SKM-1 treated with dmso at 0.1 percent for 144 hours (cell line): ENCODE results near the gene EPS8.

Source experiments
- DNase-seq: peaks from one replicate; lab custom pipeline; 2025; ENCODE audit not compliant: unreplicated experiment; lab: John Stamatoyannopoulos, UW

EPS8 gene

GRCh38 chr12:15721316-15722115, 67.7 kb downstream of the EPS8 start:
- no peak for DNase-seq

DNA sequence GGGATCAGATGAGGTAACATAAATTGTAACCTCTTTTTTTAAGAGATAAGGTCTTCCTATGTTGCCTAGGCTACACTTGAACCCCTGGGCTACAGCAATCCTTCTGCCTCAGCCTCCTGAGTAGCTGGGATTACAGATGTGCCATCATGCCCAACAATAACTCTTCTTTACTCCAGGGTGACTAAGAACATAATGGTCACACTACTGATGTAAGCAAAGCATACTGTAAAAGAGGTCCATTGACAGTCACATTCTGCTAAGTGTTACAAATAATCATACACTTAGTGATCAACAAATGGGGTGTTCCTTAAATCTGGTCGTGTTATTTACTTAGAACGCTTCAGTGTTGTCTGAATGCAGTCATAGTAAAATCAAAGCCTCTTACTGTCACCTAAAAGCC, 68.9 kb downstream of the EPS8 start:
- no peak for DNase-seq

- no peak for DNase-seq
These were observed 70.0 kb downstream of the EPS8 start for GRCh38 chr12:15719230-15719629.

- no peak for DNase-seq
These were observed 71.1 kb downstream of the EPS8 start for GRCh38 chr12:15717940-15718567.

- no peak for DNase-seq
These were observed 72.6 kb downstream of the EPS8 start for GRCh38 chr12:15716581-15716980.

GRCh38 chr12:15714256-15714655, 74.9 kb downstream of the EPS8 start:
- DNase-seq, result no peak

DNA sequence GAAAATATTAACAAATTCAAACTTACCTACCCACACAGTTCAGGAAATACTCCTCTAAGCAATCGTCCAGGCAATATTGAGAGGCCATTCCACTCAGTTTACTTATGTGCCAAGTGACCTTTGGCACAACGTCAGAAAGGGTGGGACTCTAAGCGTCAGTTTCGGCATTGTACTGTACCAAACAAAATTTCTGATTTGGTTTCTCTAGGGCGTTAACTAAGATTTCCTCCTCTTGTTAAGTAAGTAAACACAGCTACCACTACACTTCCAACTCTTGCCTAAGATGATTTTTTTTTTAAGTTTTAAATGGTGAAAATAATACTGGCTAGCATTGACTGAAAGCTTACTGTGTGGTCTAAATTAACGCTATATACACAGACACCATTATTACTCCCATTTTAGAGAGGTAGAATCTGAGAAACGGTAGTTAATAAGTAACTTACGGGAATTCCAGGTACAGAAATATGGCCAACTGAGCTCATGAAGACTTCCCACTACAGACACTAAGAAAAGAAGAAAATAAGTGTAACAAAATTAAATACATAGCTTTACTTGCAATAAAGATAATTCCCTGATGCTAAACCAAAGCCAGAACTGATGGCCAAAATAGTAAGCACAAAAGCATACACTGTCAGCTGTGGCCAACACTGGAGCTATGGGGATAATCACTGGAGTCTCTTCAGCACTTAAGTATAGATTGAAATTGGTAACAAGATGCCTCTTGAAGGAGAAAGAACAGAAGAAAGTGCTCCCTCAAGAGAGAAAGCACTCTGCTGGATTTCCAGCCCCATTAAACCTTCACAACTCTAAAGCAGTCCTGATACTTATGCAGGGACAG, 76.1 kb downstream of the EPS8 start:
- no peak for DNase-seq

GRCh38 chr12:15712160-15712559, 77.0 kb downstream of the EPS8 start:
- no peak for DNase-seq

DNA sequence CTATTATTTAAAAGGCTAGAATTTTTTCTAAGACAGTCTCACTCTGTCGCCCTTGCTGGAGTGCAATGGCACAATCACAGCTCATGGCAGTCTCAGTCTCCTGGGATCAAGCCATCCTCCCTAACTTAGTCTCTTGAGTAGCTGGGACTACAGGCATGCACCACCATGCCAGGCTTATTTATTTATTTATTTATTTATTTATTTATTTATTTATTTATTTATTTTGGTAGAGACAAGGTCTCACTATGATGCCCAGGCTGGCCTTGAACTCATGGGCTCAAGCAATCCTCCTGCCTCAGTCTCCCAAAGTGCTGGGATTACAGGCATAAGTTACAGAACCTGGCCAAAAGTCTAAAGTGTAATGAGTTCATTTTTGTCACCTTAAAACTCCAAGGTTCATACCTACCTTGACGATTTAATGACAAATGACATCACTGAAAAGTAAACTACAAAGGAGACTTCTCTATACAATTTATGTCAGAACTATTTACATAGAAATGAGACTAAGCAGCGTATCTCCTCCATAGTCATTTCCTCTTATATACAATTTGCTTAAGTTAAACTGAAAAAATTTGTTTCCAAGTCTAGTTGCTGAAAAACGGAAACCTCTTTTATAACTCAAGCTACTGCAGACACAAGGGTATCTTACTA, 78.2 kb downstream of the EPS8 start:
- DNase-seq, result no peak

DNA sequence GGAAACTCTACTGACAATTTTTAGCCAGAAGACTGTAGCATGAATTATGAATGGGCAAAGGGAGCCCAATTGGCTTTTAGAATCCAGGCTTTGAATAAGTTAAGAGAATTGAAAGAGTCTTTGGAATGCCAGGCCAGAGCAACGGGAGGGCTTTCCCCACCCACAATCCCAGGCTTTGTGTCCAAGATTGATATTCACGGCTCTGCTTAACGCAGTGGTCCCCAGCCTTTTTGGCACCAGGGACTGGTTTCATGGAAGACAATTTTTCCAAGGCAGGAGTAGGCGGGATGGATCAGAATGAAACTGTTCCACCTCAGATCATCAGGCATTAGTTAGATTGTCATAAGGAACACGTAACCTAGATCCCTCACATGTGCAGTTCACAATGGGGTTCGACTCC, 79.6 kb downstream of the EPS8 start:
- no peak for DNase-seq

GRCh38 chr12:15708396-15709076, 80.7 kb downstream of the EPS8 start:
- no peak for DNase-seq

DNA sequence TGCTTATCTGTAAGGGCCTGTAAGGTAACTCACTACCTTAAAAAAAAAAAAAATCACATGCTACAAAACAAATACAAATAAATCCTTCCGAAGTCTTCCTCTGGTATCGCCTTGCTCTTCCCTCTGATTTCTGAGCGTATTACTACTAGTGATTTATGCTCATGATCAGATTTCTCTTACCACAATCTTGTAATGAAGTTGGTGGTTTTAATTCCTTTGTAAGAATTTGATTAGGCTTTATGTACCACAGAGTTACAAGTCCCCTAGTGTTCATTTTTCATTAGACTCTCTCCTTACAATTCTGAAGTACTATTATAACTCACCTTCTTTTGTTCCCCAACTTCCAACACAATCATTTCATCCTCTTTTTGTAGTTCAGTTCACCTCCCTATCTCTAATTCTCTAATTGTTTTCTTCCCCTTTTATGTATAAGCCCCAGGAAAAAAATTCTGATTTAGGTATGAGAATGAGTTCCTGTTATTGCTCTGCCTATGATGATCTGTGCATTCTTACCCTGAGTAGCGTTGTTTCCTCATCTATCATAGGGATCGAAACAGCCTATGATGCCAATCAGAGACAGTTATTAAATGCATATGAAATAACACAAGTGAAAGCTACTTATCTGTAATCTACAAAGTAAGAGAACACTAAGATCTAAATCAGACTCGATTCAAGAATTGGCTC, 81.5 kb downstream of the EPS8 start:
- DNase-seq, result no peak

- no peak for DNase-seq
These were observed 83.0 kb downstream of the EPS8 start for GRCh38 chr12:15706010-15706676.

GRCh38 chr12:15705606-15706005, 83.6 kb downstream of the EPS8 start:
- DNase-seq, result no peak

- DNase-seq, result no peak
These were observed 86.9 kb downstream of the EPS8 start for GRCh38 chr12:15702276-15702675.

- no peak for DNase-seq
These were observed 87.5 kb downstream of the EPS8 start for GRCh38 chr12:15701631-15702156.

DNA sequence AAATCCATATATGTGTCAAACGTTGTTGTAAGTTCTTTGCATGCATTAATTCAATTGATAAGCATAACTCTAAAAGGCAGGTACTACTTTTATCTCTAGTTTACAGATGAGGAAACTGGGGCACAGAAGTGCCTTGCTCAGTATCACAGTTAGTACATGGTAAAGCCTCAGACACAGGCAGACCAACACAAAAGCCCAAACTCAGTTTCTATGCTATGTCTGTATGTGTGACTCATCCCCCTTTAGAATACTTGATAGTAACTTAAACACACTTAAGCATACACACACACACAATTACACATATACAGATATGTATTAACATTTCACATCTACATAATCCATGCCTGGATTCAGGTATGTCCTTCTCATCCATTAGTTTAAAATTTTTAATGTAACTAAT, 88.0 kb downstream of the EPS8 start:
- DNase-seq, result no peak

DNA sequence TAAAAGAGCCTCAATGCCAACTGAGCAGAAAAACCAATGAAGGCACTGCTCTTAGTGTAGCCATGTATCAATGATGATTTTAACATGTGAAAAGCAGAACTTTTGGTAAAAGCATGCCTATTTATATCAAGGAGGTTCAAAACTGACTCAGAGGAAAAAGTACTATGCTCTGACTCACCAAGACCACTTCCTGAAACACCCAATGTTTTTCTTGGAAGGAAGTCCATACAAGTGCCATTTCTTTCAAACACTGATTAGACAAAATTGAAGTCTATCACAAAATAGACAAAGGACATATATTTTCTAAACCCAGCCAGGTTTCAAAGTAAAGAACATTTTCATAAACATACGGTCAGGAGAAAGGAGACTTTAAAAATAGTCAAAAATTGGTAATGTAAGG, 88.6 kb downstream of the EPS8 start:
- peak; percentile 62 for DNase-seq

DNA sequence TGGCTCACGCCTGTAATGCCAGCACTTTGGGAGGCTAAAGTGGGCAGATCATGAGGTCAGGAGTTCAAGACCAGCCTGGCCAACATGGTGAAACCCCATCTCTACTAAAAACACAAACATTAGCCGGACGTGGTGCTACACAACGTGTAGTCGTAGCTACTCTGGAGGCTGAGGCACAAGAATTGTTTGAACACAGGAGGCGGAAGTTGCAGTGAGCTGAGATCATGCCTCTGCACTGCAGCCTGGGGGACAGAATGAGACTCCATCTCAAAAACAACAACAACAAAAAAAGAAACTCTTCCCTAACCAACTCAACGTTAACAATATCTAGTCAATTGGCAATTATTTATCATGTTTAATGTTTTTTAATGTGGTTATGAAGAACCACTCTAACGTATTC, 89.3 kb downstream of the EPS8 start:
- no peak for DNase-seq
